ENCODE results near the gene FXYD6. TPM values are rescaled to one million over a fixed set of nuclear protein-coding genes. Genes with fewer than 3 reads are reported as not detected.
"Not testable (repeated sequence)": the region's sequence is repeated elsewhere in the genome, so short reads cannot be mapped to it uniquely, and the experiment has no call there.

Gene FXYD6
- total and polyA plus RNA-seq, 8 donors = 41.4 to 188 (median 157) TPM

- Histone ChIP-seq H3K4me1 (peaks cover 6 to 54% of the 10 kb centered on the region in 2 donors), H3K36me3 (no peaks in the 10 kb centered on the region), H3K27me3 (no peaks in the 10 kb centered on the region), H3K27ac (peak overlapping the region in 1 of 2 donors; percentile 92), H3K9me3 (no peaks in the 10 kb centered on the region), H3K4me3 (no peak overlapping the region)
- intact Hi-C loops (cut with DNase I) = no loop called here
- DNase-seq (peak in 1 of 4 donors; percentile 78), ATAC-seq (peak; percentile 4)
- no peak for TF ChIP-seq CTCF (IDR thresholded peaks at IDR 0.05)
Measured at GRCh38 chr11:117816846-117817367, 59.6 kb downstream of the FXYD6 start.

- ATAC-seq = no peak
- Histone ChIP-seq H3K27me3 (no peaks in the 10 kb centered on the region), H3K36me3 (no peaks in the 10 kb centered on the region), H3K27ac (peak overlapping the region in 1 of 2 donors; percentile 92), H3K4me1 (peaks cover 6 to 53% of the 10 kb centered on the region in 2 donors), H3K9me3 (no peaks in the 10 kb centered on the region), H3K4me3 (no peak overlapping the region)
- TF ChIP-seq CTCF (IDR thresholded peaks at IDR 0.05) = no peak
- intact Hi-C loops (cut with DNase I) = no loop called here
- peak in 2 of 4 donors; percentile 37 to 59 for DNase-seq
Measured at GRCh38 chr11:117816151-117816741, 60.2 kb downstream of the FXYD6 start.

GRCh38 chr11:117815262-117815803, 61.1 kb downstream of the FXYD6 start:
- ATAC-seq = peak; percentile 51
- intact Hi-C loops (cut with DNase I) = no loop called here
- no peaks in the 10 kb centered on the region for H3K36me3 ChIP-seq
- no peaks in the 10 kb centered on the region for H3K27me3 ChIP-seq
- no peak for TF ChIP-seq CTCF (IDR thresholded peaks at IDR 0.05)
- H3K9me3 ChIP-seq = no peaks in the 10 kb centered on the region
- peak overlapping the region in 1 of 2 donors; percentile 92 for H3K27ac ChIP-seq
- DNase-seq = peak in 2 of 4 donors; percentile 78 to 93
- no peak overlapping the region for H3K4me3 ChIP-seq
- peaks cover 6 to 53% of the 10 kb centered on the region in 2 donors for H3K4me1 ChIP-seq

GRCh38 chr11:117814766-117815261, 61.6 kb downstream of the FXYD6 start:
- TF ChIP-seq CTCF (IDR thresholded peaks at IDR 0.05) = no peak
- no peaks in the 10 kb centered on the region for H3K36me3 ChIP-seq
- no peaks in the 10 kb centered on the region for H3K9me3 ChIP-seq
- ATAC-seq (no peak), DNase-seq (peak in 1 of 4 donors; percentile 82)
- no peaks in the 10 kb centered on the region for H3K27me3 ChIP-seq
- H3K4me3 ChIP-seq = no peak overlapping the region
- intact Hi-C loops (cut with DNase I) = no loop called here
- H3K27ac ChIP-seq = peak overlapping the region in 1 of 2 donors; percentile 92
- H3K4me1 ChIP-seq = peaks cover 6 to 53% of the 10 kb centered on the region in 2 donors

- no peak overlapping the region for H3K4me3 ChIP-seq
- no peaks in the 10 kb centered on the region for H3K9me3 ChIP-seq
- ATAC-seq (no peak), DNase-seq (no peak)
- H3K4me1 ChIP-seq = peaks cover 6 to 54% of the 10 kb centered on the region in 2 donors
- intact Hi-C loops (cut with DNase I) = no loop called here
- peak overlapping the region in 1 of 2 donors; percentile 92 for H3K27ac ChIP-seq
- TF ChIP-seq CTCF (IDR thresholded peaks at IDR 0.05) = no peak
- H3K36me3 ChIP-seq = no peaks in the 10 kb centered on the region
- no peaks in the 10 kb centered on the region for H3K27me3 ChIP-seq
Measured at GRCh38 chr11:117814204-117814765, 62.2 kb downstream of the FXYD6 start.

GRCh38 chr11:117810056-117810451, 66.4 kb downstream of the FXYD6 start:
- intact Hi-C loops (cut with DNase I); ATAC-seq; DNase-seq; H3K9me3 ChIP-seq; H3K4me3 ChIP-seq; H3K36me3 ChIP-seq; H3K27ac ChIP-seq; H3K27me3 ChIP-seq: not testable (repeated sequence)
- peaks cover 0 to 47% of the 10 kb centered on the region in 2 donors for H3K4me1 ChIP-seq
